T-cell (primary cell): Measurements from ENCODE around the gene AGGF1. TPM values are rescaled to one million over a fixed set of nuclear protein-coding genes. Genes with fewer than 3 reads are reported as not detected.
A peak's percentile ranks its signal among the peaks of the same experiment; 100 is the strongest.

Experiments
- ATAC-seq, 4 experiments: fragments of 200-7000 bp in 3 of 4; fragments of 150-1000 bp in 1 of 4; cut with Tn5 transposase; replicated peaks in 1 of 4; 1 replicate in 3 of 4; 2 replicates in 1 of 4; pipeline ENCODE4 v1.10.0; 2021; ENCODE audit warnings: moderate library complexity in 3 of 4, mild to moderate bottlenecking in 2 of 4, moderate number of reproducible peaks in 1 of 4
- CTCF ChIA-PET, 2 donors: fragments of 300-600 bp; sonication (Branson Sonifier 250); formaldehyde crosslinking; loops; one replicate each; lab custom pipeline; 2022; ENCODE audit warnings: antibody characterized with exemption in 2 of 2; lab: Charles Lee
- POLR2A ChIA-PET, 2 donors: fragments of 300-600 bp; sonication (Branson Sonifier 250); formaldehyde crosslinking; loops; one replicate each; lab custom pipeline; 2022; ENCODE audit warnings: antibody characterized with exemption in 2 of 2; lab: Charles Lee
- DNase-seq, 35 experiments: peaks; one replicate each; pipeline versions ENCODE4 v3.0.0 to v3.0.0-alpha.2; 2013 to 2023
- H3K27ac ChIP-seq: one replicate; pipeline ENCODE4 v1.5.1; 2013; ENCODE audit warnings: low read length
- H3K27me3 ChIP-seq, 2 experiments: replicated peaks in 1 of 2; 1 replicate in 1 of 2; 2 replicates in 1 of 2; pipeline versions ENCODE4 v1.6.1 to v1.7.0; 2013; ENCODE audit warnings: low read length in 1 of 2, mixed read lengths in 1 of 2; ENCODE audit not compliant: control insufficient read depth in 2 of 2, insufficient read depth in 2 of 2; ENCODE audit errors: extremely low read depth in 1 of 2
- H3K36me3 ChIP-seq, 2 donors: 1 replicate in 1 of 2; 2 replicates in 1 of 2; pipeline versions ENCODE4 v1.6.1 to v1.7.0; 2013; ENCODE audit warnings: low read length in 1 of 2; ENCODE audit not compliant: control insufficient read depth in 2 of 2, insufficient read depth in 1 of 2; ENCODE audit errors: extremely low read depth in 1 of 2
- H3K4me1 ChIP-seq, 2 experiments: 1 replicate in 1 of 2; 2 replicates in 1 of 2; pipeline versions ENCODE4 v1.6.1 to v1.7.0; 2013; ENCODE audit warnings: low read length in 2 of 2, mixed read lengths in 1 of 2; ENCODE audit not compliant: insufficient read depth in 2 of 2, control insufficient read depth in 1 of 2; ENCODE audit errors: extremely low read depth in 1 of 2
- H3K4me3 ChIP-seq, 2 donors: 1 replicate in 1 of 2; 2 replicates in 1 of 2; pipeline versions ENCODE4 v1.5.1 to v1.7.0; 2013; ENCODE audit warnings: mild to moderate bottlenecking in 2 of 2, low read length in 1 of 2, moderate library complexity in 1 of 2; ENCODE audit not compliant: control insufficient read depth in 1 of 2; ENCODE audit errors: extremely low read depth in 1 of 2
- H3K9me3 ChIP-seq: 2 replicates; pipeline ENCODE4 v1.7.0; 2013
- H3K27ac Mint-ChIP-seq, 2 donors: one replicate each; pipeline ENCODE4 v1.8.0; 2020 to 2021; ENCODE audit warnings: mild to moderate bottlenecking in 2 of 2, mixed read lengths in 2 of 2
- H3K27me3 Mint-ChIP-seq, 2 donors: one replicate each; pipeline ENCODE4 v1.8.0; 2021 to 2022; ENCODE audit warnings: mixed read lengths in 2 of 2
- H3K36me3 Mint-ChIP-seq: one replicate; pipeline ENCODE4 v1.8.0; 2021; ENCODE audit warnings: mixed read lengths
- H3K4me1 Mint-ChIP-seq, 3 donors: one replicate each; pipeline ENCODE4 v1.8.0; 2020 to 2022; ENCODE audit warnings: mixed read lengths in 3 of 3, mild to moderate bottlenecking in 1 of 3
- H3K4me3 Mint-ChIP-seq, 3 donors: one replicate each; pipeline ENCODE4 v1.8.0; 2020 to 2022; ENCODE audit warnings: mild to moderate bottlenecking in 3 of 3, mixed read lengths in 3 of 3, moderate library complexity in 3 of 3
- H3K9me3 Mint-ChIP-seq, 3 donors: one replicate each; pipeline ENCODE4 v1.8.0; 2020 to 2022; ENCODE audit warnings: mixed read lengths in 3 of 3
- WGBS: methylation state at CpG from one replicate; pipeline ENCODE4 v1.1.5; 2013; ENCODE audit warnings: missing lambda C conversion rate; ENCODE audit not compliant: insufficient coverage; 5-methylcytosine and 5-hydroxymethylcytosine counted together
- total RNA-seq, 35 experiments: library from RNA in 6 of 35; stranded (reverse) in 6 of 35; fragments of 120-200 nt in 1 of 35; gene quantifications; one replicate each; pipeline versions ENCODE4 v1.2.1 to v1.2.4 and lab custom pipeline; 2013 to 2026

Gene AGGF1
- total RNA-seq, 5 donors from 2014 or later (not counting 1 experiment from before 2014, with no cell fraction given): 16.7 to 32.7 (median 27.5) TPM

DNA sequence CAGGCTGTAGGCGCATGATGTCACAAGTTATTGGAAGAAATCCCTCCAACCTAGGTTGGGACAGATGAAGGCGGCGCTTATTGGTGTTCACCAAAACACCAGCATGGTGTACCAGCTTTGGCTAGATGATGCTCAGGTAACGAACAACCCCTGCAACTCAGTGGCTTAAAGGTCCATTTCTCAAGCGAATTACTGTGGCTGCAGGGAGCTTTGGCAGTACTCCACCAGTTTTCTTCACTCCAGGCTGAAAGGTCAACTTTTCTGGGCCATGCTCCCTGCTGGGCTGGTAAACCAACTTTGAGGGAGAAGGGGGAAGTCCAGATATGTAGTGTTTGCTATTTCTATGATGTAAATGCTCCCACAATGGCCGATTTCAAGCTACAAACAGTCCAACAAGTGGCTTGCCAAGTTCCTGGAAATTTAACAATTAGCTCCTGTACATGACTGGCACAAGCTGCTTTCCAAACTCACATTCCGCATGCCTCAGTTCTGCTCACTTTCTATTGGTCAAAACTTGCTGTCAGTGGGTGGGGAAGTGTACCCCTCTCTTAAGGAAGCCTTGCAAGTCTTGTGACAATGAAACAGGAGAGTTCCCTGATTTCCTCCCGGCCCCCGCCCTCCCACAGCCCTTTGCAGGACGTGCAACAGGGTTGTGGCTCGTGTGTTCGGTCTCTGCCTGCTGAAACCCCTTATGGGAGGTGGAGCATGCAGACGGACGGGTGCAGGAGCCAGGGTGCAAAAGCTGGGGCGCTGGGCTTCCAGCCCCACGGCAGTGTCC, 57.5 kb downstream of the AGGF1 start:
- ChIA-PET POLR2A (no interaction called here), CTCF (interaction anchor here (0.5 to 1.1 kb wide), 6 partner anchors 10 to 1104 kb away, joined by 3 to 7 read pairs (median 6); no protein-coding TSS in a partner anchor)
- Mint-ChIP-seq H3K4me3 (peak overlapping the region; percentile 80 to 92 (median 86)), H3K36me3 (no peaks in the 10 kb centered on the region), H3K4me1 (peaks cover 7 to 16% (median 13%) of the 10 kb centered on the region in 3 donors), H3K27ac (peak overlapping the region in 1 of 2 donors; percentile 89), H3K9me3 (peaks cover 0 to 3% (median 0%) of the 10 kb centered on the region in 3 donors), H3K27me3 (peaks cover 3% of the 10 kb centered on the region in 2 donors)
- Histone ChIP-seq H3K36me3 (no peaks in the 10 kb centered on the region), H3K4me3 (peak overlapping the region; percentile 70 to 77), H3K4me1 (peaks cover 2 to 19% of the 10 kb centered on the region in 2 experiments), H3K27me3 (peaks cover 0 to 16% of the 10 kb centered on the region in 2 experiments), H3K9me3 (no peaks in the 10 kb centered on the region), H3K27ac (no peak overlapping the region)
- DNase-seq: peak in 1 of 35 experiments; percentile 5
- 64% methylated on average over 10 of the region's 16 CpGs for WGBS
- ATAC-seq: peak in 3 of 4 experiments; percentile 25 to 31 (median 28)

DNA sequence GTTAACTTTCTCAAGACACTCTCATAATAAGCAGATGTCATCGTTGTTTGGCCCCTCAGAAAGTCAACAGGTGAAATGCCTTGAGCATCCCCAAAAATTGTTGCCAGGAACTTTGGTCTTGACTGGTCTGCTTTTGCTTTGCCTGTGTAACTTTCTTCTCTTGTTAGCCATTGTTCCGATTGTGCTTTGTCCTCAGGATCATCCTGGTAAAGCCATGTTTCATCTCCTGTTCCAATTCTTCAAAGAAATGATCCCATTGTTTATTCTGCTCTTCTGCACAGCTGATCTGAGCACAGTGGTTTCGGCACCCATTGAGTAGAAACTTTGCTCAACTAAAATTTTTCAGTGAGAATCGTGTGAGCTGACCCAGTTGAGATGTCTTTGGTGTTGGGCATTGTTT, 65.0 kb downstream of the AGGF1 start:
- no peak for DNase-seq
- ChIA-PET POLR2A (no interaction called here), CTCF (no interaction called here)
- ATAC-seq: no peak
- Mint-ChIP-seq H3K4me3 (no peak overlapping the region), H3K27me3 (peaks cover 0 to 3% of the 10 kb centered on the region in 2 donors), H3K4me1 (no peaks in the 10 kb centered on the region), H3K9me3 (no peaks in the 10 kb centered on the region), H3K36me3 (no peaks in the 10 kb centered on the region), H3K27ac (no peak overlapping the region)
- 66% methylated on average over 3 of the region's 4 CpGs for WGBS
- no peaks in the 10 kb centered on the region for H3K27me3 ChIP-seq
- no peaks in the 10 kb centered on the region for H3K9me3 ChIP-seq
- H3K36me3 ChIP-seq: no peaks in the 10 kb centered on the region
- no peaks in the 10 kb centered on the region for H3K4me1 ChIP-seq
- H3K4me3 ChIP-seq: no peak overlapping the region
- no peak overlapping the region for H3K27ac ChIP-seq

DNA sequence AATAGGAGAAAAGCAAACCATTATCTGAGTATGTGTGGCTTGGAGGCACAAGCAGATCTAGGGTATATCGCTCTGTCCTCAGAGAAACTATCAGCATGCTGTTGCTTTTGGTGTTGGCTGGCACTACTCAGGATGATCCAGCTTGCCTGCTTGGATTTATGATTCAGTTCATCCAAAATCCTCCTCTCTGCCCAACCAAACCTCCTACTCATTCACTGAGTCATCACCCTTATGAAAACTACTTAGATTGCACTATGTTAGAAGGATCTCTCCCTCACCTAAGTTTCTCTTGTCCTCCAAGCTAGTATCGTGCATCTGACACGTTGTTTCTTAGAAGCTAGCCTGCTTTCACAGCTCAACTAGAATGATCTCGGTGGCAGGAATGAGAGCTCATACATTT, 71.1 kb downstream of the AGGF1 start:
- Histone ChIP-seq H3K4me3 (no peak overlapping the region), H3K27me3 (no peaks in the 10 kb centered on the region), H3K4me1 (no peaks in the 10 kb centered on the region), H3K36me3 (no peaks in the 10 kb centered on the region), H3K27ac (no peak overlapping the region), H3K9me3 (no peaks in the 10 kb centered on the region)
- Mint-ChIP-seq H3K36me3 (no peaks in the 10 kb centered on the region), H3K4me3 (no peak overlapping the region), H3K4me1 (no peaks in the 10 kb centered on the region), H3K9me3 (no peaks in the 10 kb centered on the region), H3K27ac (no peak overlapping the region), H3K27me3 (peaks cover 0 to 3% of the 10 kb centered on the region in 2 donors)
- CTCF ChIA-PET: interaction anchor here in 1 of 2 donors (0.6 kb wide), 1 partner anchor 18 kb away, joined by 4 read pairs; no protein-coding TSS in a partner anchor
- no peak for ATAC-seq
- 90% methylated on average over 2 of the region's 4 CpGs for WGBS
- POLR2A ChIA-PET: no interaction called here
- no peak for DNase-seq

DNA sequence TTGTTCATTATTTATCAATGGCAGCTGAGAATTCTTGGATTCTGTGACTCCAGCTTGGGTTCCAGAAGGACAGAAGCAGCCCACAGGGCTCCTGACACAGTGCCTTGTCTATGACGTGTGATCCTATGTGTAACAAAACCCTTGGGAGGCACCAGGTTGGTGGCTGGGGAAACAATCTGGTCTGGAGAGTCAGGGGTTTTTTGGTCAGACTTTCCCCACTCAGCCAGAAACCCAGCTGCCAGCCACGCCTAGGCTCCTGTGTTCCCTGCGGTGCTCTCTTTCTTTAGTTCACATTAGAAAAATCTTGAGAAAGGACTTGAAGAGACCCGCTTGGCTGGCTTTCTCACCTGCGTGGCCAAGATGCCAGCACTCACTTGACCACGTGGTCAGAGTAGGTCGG, 72.3 kb downstream of the AGGF1 start:
- Mint-ChIP-seq H3K27me3 (no peaks in the 10 kb centered on the region), H3K4me1 (no peaks in the 10 kb centered on the region), H3K36me3 (no peaks in the 10 kb centered on the region), H3K27ac (no peak overlapping the region), H3K9me3 (no peaks in the 10 kb centered on the region), H3K4me3 (no peak overlapping the region)
- ChIA-PET POLR2A (interaction anchor here in 1 of 2 donors (0.6 kb wide), 1 partner anchor 261 kb away, joined by 5 read pairs; no protein-coding TSS in a partner anchor), CTCF (no interaction called here)
- H3K27me3 ChIP-seq: no peaks in the 10 kb centered on the region
- H3K4me3 ChIP-seq: no peak overlapping the region
- no peaks in the 10 kb centered on the region for H3K9me3 ChIP-seq
- H3K27ac ChIP-seq: no peak overlapping the region
- H3K36me3 ChIP-seq: no peaks in the 10 kb centered on the region
- H3K4me1 ChIP-seq: no peaks in the 10 kb centered on the region
- 81% methylated on average over 4 of the region's 7 CpGs for WGBS
- DNase-seq (no peak), ATAC-seq (no peak)

DNA sequence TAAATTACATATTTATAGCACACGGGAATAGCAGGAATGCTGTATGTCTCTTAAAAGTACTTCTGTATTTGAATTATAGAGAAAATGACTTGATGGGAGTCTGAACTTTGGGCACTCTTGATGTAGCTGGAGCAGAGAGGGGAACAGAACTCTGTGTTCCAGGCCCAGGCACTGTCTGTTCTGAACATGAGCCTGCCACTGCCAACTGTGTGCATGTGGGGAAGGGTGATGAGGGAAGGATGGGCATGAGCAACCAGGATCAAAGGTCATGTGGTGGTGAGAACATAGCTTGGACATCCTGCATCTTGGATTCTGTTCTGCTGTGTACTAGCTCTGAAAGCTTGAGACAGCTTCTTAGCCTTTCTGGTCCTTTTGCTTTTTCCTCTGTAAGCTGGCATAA, 73.3 kb downstream of the AGGF1 start:
- Mint-ChIP-seq H3K9me3 (no peaks in the 10 kb centered on the region), H3K36me3 (no peaks in the 10 kb centered on the region), H3K27ac (no peak overlapping the region), H3K4me3 (no peak overlapping the region), H3K27me3 (no peaks in the 10 kb centered on the region), H3K4me1 (no peaks in the 10 kb centered on the region)
- no peaks in the 10 kb centered on the region for H3K9me3 ChIP-seq
- no peak overlapping the region for H3K27ac ChIP-seq
- WGBS: no CpG with 5 or more reads among the region's 1 CpG
- ChIA-PET CTCF (no interaction called here), POLR2A (no interaction called here)
- H3K4me1 ChIP-seq: no peaks in the 10 kb centered on the region
- no peak for ATAC-seq
- H3K27me3 ChIP-seq: peaks cover 0 to 3% of the 10 kb centered on the region in 2 experiments
- H3K4me3 ChIP-seq: no peak overlapping the region
- H3K36me3 ChIP-seq: no peaks in the 10 kb centered on the region
- no peak for DNase-seq

DNA sequence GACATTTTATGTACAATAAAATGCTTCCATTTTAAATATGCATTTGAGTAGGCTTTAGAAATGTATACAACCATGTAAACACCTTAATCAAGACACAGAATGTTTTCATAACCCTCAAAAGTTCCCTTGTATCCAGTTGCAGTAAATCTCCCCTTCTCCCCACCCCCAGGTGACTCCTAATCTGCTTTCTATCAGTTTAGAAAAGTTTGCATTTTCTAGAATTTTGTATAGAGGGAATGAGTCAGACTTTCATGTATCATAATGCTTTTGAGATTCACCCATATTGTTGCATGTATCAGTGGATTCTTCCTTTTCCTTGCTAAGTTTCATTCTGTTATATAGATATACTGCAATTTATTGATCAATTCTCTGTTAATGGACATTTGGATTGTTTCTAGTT, 74.6 kb downstream of the AGGF1 start:
- H3K27me3 Mint-ChIP-seq: peaks cover 0 to 3% of the 10 kb centered on the region in 2 donors
- Histone ChIP-seq H3K27me3 (peaks cover 0 to 3% of the 10 kb centered on the region in 2 experiments), H3K4me1 (no peaks in the 10 kb centered on the region), H3K4me3 (no peak overlapping the region), H3K27ac (no peak overlapping the region), H3K36me3 (no peaks in the 10 kb centered on the region), H3K9me3 (no peaks in the 10 kb centered on the region)
- no peak overlapping the region for H3K27ac Mint-ChIP-seq
- H3K36me3 Mint-ChIP-seq: no peaks in the 10 kb centered on the region
- no peak for ATAC-seq
- no peaks in the 10 kb centered on the region for H3K9me3 Mint-ChIP-seq
- H3K4me1 Mint-ChIP-seq: no peaks in the 10 kb centered on the region
- no peak overlapping the region for H3K4me3 Mint-ChIP-seq
- CTCF ChIA-PET: no interaction called here
- POLR2A ChIA-PET: no interaction called here
- no peak for DNase-seq
